VCaP (cell line): ENCODE measurements around the gene STK32C.
"Not testable (repeated sequence)": the region's sequence is repeated elsewhere in the genome, so short reads cannot be mapped to it uniquely, and the experiment has no call there.

Experiments
- H3K27ac ChIP-seq: fragments of 450-650 bp; 2 replicates; pipeline ENCODE4 v1.5.1; 2017
- CTCF ChIP-seq: fragments of 450-650 bp; conservative IDR thresholded peaks from 2 replicates; pipeline ENCODE4 v1.5.1; 2017; ENCODE audit warnings: mild to moderate bottlenecking, moderate library complexity

STK32C gene

GRCh38 chr10:132220061-132220460, 87.7 kb downstream of the STK32C start:
- TF ChIP-seq CTCF: no peak
- H3K27ac ChIP-seq: no peak overlapping the region

- TF ChIP-seq CTCF: no peak
- H3K27ac ChIP-seq: no peak overlapping the region
Observed at GRCh38 chr10:132219486-132219885, 88.3 kb downstream of the STK32C start.

- H3K27ac ChIP-seq: not testable (repeated sequence)
Observed at GRCh38 chr10:132216441-132216840, 91.3 kb downstream of the STK32C start.

GRCh38 chr10:132213917-132214316, 93.8 kb downstream of the STK32C start:
- no peak for TF ChIP-seq CTCF
- no peak overlapping the region for H3K27ac ChIP-seq

GRCh38 chr10:132212816-132213215, 94.9 kb downstream of the STK32C start:
- H3K27ac ChIP-seq: no peak overlapping the region
- TF ChIP-seq CTCF: no peak

- H3K27ac ChIP-seq: no peak overlapping the region
- TF ChIP-seq CTCF: no peak
Observed at GRCh38 chr10:132211246-132211645, 96.5 kb downstream of the STK32C start.

- no peak for TF ChIP-seq CTCF
- H3K27ac ChIP-seq: no peak overlapping the region
Observed at GRCh38 chr10:132210766-132211165, 97.0 kb downstream of the STK32C start.

- no peak overlapping the region for H3K27ac ChIP-seq
- TF ChIP-seq CTCF: no peak
Observed at GRCh38 chr10:132209978-132210530, 97.7 kb downstream of the STK32C start.
